HTERT RPE-1 (cell line): ENCODE measurements around the gene PRKAG3.
"Not testable (repeated sequence)": the region's sequence is repeated elsewhere in the genome, so short reads cannot be mapped to it uniquely, and the experiment has no call there.

Experiments used
- in situ Hi-C: fragments of 300-500 bp; cut with MboI; formaldehyde crosslinking; loops from 4 replicates; pipeline ENCODE4 v1.14.3; 2020; ENCODE audit warnings: low sequenced_read_pairs

The PRKAG3 gene

GRCh38 chr2:218863021-218863520 lies 31.5 kb upstream of the PRKAG3 start:
- in situ Hi-C loops, result no loop called here

GRCh38 chr2:218861645-218862318 lies 30.2 kb upstream of the PRKAG3 start:
- in situ Hi-C loops, result no loop called here

GRCh38 chr2:218860950-218861381 lies 29.4 kb upstream of the PRKAG3 start:
- in situ Hi-C loops, result no loop called here

GRCh38 chr2:218859988-218860831 lies 28.6 kb upstream of the PRKAG3 start:
- in situ Hi-C loops, result no loop called here

- in situ Hi-C loops, result no loop called here
These were observed 28.0 kb upstream of the PRKAG3 start, which contains the start of gene WNT6 for GRCh38 chr2:218859556-218859987. Gene WNT6, plus strand, starts transcription at chr2:218859805. Its CDS starts 233 bp downstream, at chr2:218860038.

GRCh38 chr2:218858671-218859555 lies 27.3 kb upstream of the PRKAG3 start:
- in situ Hi-C loops, result no loop called here

- in situ Hi-C loops, result no loop called here
These were observed 26.5 kb upstream of the PRKAG3 start for GRCh38 chr2:218858138-218858445.

- in situ Hi-C loops, result no loop called here
These were observed 26.0 kb upstream of the PRKAG3 start for GRCh38 chr2:218857371-218858137.

- in situ Hi-C loops, result no loop called here
These were observed 25.3 kb upstream of the PRKAG3 start for GRCh38 chr2:218856896-218857243.

- in situ Hi-C loops, result no loop called here
These were observed 24.7 kb upstream of the PRKAG3 start for GRCh38 chr2:218856167-218856895.

- in situ Hi-C loops, result no loop called here
These were observed 23.9 kb upstream of the PRKAG3 start for GRCh38 chr2:218855305-218856166.

- in situ Hi-C loops, result no loop called here
These were observed 23.3 kb upstream of the PRKAG3 start for GRCh38 chr2:218854860-218855259.

GRCh38 chr2:218853766-218854165 lies 22.2 kb upstream of the PRKAG3 start:
- in situ Hi-C loops, result no loop called here

GRCh38 chr2:218852911-218853667 lies 21.5 kb upstream of the PRKAG3 start:
- in situ Hi-C loops, result no loop called here

GRCh38 chr2:218851286-218851685 lies 19.7 kb upstream of the PRKAG3 start:
- in situ Hi-C loops, result no loop called here

- in situ Hi-C loops, result no loop called here
These were observed 19.2 kb upstream of the PRKAG3 start for GRCh38 chr2:218850796-218851195.

- in situ Hi-C loops, result no loop called here
These were observed 18.1 kb upstream of the PRKAG3 start for GRCh38 chr2:218849721-218850120.

GRCh38 chr2:218846963-218847362 lies 15.4 kb upstream of the PRKAG3 start:
- in situ Hi-C loops, result not testable (repeated sequence)
